Stimulated activated CD4-positive, alpha-beta T cell treated with anti-CD3 and anti-CD28 coated beads, Interleukin-2, amount 100 ng/mL, for 4 hours (primary cell): ENCODE results near the gene UNCX.
"Not testable (repeated sequence)": the region's sequence is repeated elsewhere in the genome, so short reads cannot be mapped to it uniquely, and the experiment has no call there.

ENCODE experiments used
- DNase-seq: peaks from one replicate; pipeline ENCODE4 v3.0.0-alpha.2; 2020; ENCODE audit warnings: low read depth

The UNCX gene

DNA sequence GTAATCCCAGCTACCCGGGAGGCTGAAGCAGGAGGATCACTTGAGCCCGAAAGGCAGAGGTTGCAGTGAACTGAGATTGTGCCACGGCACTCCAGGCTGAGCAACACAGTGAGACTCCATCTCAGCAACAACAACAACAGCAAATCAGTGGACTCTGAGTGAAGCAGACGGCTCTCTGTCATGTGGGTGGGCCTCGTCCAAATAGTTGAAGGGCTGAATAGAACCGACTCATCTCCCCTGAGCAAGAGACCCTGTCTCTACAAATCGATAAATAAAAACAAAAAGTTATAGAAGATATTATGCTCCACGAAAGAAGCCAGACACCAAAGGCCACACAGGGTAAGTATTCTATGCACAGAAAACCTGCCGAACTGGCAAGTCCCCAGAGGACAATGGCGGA is 45.9 kb downstream of the UNCX start:
- DNase-seq, result no peak

DNA sequence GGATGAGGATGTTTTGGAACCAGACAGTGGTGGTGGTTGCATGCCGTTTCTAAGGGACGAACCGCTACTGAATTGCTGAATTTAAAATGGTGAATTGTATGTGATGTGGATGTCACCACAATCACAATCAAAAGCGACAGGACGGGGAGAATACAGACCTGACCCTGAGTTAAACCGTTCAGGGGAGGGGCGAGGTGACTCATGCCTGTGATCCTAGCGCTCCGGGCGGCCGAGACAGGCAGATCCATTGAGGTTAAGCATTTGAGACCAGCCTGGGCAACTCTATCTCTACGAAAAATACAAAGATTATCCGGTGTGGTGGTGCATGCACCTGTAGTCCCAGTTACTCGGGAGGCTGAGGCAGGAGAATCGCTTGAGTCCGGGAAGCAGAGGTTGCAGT is 46.4 kb downstream of the UNCX start:
- DNase-seq, result no peak

DNA sequence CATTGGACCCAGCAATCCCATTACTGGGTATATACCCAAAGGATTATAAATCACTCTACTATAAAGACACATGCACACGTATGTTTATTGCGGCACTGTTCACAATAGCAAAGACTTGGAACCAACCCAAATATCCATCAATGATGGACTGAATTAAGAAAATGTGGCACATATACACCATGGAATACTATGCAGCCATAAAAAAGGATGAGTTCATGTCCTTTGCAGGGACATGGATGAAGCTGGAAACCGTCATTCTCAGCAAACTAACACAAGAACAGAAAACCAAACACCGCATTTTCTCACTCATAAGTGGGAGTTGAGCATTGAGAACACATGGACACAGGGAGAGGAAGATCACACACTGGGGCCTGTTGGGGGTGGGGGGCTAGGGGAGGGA is 47.2 kb downstream of the UNCX start:
- DNase-seq, result not testable (repeated sequence)

DNA sequence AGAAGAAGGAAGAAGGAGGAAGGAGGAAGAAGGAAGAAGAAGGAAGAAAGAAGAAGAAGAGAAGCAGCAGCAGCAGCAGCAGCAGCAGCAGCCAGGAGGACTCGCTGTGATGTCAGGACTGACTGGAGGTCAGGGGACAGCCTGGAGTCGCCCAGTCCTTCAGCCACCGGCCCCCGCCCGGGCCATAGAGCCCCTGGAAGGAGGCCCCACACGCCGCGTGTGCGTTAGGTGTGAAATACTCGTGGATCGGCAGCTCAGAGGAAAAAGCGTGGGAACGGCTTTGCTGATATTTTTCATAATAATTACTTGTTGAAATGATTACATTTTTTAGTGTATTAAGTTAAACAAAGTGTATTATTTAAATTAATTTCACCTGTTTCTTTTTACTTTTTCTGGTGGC is 48.4 kb downstream of the UNCX start:
- no peak for DNase-seq

DNA sequence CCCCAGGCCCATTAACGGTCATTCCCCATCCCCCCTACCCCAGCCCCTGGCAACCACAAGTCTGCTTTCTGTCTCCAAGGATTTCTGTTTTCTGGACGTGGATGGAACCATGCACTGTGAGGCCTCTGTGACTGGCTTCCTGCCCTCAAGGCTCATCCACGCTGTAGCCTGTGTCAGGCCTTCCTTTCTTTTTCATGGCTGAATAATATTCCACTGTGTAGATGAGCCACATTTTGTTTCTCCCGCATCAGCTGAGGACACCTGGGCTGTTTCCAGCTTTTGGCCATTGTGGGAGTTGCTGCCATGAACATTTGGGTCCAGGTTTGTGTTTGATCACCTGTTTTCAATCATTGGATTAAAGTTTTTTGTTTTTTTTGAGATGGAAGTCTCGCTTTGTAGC is 50.0 kb downstream of the UNCX start:
- no peak for DNase-seq

DNA sequence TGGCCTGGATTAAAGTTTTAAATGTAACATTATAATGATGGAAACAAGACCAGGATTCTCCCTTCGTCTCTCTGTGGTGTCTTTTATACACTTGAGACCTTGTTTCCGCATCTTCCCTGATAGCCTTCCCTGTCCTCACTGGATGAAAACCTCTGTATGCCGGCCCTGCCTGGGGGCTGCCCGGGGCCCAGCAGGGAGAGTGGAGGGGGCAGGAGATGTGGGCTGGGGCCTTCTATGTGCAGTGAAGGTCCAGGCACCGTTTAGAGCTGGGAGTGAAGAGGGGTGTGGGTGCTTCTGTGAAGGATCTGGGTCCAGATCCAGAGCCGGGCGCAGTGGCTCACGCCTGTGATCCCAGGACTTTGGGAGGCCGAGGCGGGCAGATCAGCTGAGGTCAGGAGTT is 50.7 kb downstream of the UNCX start:
- DNase-seq, result no peak

DNA sequence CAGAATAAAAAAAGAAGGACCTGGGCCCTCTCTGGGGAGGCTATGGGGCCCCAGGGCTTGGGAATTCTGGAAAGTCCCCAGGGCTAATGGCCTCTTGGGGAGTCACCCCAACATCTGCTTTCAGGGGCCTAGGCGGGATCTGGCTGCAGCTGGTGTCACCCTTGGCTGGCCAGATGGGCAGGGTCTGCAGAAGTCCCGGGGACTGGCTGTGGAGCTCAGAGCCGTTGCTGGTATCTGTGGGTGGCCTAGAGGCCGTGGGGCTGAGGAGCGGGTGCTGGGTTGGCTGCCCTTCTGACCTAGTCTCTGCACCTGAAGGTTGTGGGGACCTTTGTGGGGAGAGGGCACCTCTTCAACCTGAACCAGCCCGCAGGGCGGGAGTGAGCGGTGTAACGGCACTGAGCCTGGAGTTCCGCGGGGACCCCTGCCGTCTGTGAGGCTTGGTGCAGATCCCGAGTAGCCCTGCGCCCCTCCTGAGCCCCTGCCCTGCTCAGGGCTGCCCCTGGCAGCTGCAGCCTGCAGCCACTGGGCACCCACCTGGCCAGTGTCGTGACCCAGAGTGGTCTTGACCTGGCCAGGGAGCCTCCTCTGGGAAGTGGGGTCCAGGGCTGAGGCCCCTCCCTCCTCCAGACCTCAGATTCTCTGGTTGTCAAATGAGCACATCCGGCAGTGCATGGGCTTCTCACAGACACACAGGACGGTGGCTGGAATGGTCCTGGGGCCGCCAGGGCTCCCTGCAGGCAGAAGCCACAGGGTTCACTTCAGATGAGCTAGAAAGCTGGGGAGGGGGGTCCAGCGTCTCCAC is 51.5 kb downstream of the UNCX start:
- no peak for DNase-seq

DNA sequence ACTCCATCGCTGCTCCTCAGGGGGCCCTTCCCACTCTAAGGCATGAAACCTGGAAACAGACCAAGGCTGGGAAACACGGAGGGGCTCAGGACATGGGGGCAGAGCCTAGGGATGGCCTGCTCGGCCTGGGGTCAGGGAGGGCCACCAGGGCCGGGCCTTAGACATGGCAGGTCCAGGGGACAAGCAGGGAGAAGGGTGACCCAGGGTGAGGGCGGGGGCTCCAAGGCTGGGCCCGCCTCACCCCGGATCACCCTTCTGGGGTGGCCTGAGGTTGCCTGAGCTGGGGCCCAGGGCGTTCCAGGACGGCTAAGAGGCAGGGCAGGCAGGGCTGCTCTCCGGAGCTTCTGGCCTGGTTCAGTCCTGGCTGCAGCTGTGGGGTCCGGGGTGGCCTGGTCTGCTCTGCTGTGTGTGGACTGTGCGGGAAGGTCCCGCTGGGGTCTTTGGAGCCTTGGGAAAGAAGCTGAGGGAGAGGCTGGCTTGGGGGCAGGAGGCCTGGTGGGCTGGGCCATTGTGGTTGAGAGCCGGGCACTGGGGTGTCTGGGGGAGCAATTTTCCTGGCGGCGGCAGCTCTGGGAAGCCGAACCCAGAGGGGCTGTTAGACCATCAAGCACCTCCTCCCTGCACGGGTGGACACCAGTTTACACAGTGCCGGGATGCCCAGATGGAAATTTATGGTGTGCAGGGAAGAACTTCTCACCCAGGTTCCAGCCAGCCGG is 52.2 kb downstream of the UNCX start:
- DNase-seq, result no peak

DNA sequence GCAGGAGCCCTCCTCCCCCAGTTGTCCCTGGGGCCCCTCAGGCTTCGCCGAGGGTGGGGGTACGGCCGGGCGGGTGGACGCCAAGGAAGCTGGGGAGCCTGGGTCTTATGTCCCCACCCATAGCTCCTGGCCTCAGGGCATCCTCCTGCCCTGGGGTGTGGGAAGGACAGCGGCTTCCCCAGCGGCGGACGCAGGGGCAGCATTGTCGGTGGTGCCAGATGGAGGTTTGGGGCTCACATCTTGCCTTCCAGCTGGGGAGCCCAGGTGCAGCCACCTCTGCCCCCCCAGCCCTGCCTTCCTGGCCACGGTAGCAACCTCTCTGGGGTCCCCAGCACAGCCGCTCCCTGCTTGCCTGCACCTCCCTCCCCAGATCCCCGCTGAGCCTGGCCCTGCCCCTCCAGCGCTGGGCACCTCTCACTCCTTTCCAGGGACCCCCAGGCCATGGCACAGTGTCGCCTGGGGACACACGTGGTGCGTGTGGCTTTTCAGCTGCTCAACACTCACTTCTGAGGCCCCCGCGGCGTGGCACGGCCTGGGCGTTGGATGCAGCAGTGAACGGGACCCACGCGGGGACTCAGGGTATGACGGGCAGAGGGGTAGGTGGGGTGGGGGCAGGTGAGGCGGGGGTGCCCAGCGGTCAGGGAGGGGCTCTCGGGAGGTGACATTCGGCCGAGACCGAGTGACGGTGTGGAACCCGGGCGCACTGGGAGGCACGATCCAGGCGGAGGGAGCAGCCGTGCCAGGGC is 53.1 kb downstream of the UNCX start:
- no peak for DNase-seq
